Activated T-cell treated with anti-CD3 and anti-CD28 coated beads for 48 hours (primary cell): ENCODE results near the gene ACVR1.

Experiments
- DNase-seq: peaks from one replicate; pipeline ENCODE4 v3.0.0-alpha.2; 2020; ENCODE audit warnings: low read depth

The ACVR1 gene

DNA sequence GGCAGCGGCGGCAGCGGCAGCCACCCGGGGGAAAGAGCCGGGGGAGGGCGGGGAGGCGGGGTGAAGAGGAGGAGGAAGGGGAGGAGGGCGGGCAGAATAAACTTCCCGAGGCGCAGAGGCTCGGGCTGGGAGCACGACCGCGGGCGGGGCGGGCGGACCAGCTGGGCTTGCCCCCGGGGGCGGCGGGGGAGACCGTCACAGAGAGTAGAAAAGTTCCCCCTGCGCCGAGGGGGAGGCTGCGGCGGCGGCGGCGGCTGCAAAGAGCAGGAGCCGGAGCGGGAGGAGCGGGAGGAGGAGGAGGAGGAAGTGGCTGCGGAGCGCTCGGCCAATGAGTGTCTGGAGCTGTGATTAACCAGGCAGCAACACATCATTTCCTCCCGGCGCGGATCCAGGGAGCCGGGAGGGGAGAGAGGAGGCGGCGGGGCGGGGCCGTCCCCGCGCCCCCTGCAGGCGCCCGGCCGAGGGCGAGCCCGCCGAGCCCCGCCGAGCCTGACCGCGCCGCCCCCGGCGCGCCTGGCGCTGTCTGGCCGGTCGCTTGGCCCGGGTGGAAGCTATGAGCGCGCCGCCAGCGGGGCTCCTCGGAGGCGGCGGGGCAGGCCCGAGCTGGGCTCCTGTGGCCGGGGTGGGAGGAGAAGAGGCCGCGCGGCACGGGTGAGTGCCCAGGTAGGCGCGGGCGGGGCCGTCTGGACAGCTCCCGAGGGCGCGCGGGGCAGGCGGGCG is at the start of gene ACVR1:
ACVR1 (minus strand) TSS at position 265 of the 720 bp plus-strand sequence. CDS start 76,837 bp downstream, outside the sequence.
- peak; percentile 83 for DNase-seq

GRCh38 chr2:157925071-157925470 is 48.9 kb upstream of the ACVR1 start:
- no peak for DNase-seq

GRCh38 chr2:157923598-157924217 is 47.6 kb upstream of the ACVR1 start:
- no peak for DNase-seq

- no peak for DNase-seq
Measured at GRCh38 chr2:157922815-157923214, 46.7 kb upstream of the ACVR1 start.

DNA sequence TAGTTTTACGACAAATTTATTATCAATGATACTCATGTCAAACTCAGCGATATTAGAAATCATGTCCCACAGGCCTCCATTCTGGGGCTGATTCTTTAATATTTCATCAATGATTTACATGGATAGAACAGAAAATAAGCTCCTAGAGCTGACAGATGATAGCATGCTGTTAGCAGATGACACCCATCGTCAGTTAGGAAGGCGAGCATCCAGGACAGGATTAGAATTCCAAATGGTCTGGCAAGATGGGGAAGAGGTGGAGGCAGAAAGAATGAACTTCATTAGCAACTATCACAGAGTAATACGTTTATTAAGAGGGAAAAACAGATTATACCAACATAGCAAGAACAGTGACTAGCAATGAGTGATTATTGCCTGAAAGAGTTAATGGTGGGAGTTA is 46.2 kb upstream of the ACVR1 start:
- DNase-seq, result no peak

DNA sequence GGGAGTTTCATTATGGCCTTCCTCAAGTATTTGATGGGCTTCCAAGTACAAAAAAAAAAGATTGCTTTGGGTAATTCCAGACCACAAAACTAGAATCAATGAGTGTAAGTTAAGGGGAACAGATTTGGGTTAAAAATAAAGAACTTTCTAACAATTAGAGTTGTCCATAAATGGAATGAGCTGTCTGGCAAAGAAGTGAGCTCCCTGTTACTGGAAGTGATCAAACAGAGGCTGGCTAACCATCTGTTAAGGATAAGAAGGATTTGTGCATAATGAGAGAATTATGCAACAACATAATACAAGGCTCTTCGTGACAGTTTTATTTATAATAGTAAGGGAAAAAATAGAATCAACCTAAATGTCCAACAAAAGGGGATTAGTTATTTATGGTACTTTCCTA is 44.6 kb upstream of the ACVR1 start:
- no peak for DNase-seq

GRCh38 chr2:157919181-157919580 is 43.1 kb upstream of the ACVR1 start:
- no peak for DNase-seq

DNA sequence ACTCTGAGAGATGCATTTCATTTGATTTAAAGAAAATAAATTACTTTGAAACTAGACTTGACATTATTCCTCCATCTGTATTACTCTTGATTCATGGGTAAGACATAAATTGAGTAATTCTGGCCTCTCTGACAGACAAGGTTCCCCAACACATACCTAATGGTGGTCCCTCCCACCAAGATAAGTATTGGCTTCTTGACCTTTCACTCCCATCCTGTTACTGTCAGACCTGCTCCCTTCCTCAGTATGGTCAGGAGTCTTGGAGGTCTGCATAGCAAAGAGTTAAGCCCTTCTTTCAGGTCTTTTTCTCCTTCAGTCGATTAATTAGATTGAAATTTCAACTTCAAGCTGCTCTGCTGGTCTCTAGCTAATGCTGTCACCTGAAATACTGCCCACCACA is 42.2 kb upstream of the ACVR1 start:
- DNase-seq, result no peak

DNA sequence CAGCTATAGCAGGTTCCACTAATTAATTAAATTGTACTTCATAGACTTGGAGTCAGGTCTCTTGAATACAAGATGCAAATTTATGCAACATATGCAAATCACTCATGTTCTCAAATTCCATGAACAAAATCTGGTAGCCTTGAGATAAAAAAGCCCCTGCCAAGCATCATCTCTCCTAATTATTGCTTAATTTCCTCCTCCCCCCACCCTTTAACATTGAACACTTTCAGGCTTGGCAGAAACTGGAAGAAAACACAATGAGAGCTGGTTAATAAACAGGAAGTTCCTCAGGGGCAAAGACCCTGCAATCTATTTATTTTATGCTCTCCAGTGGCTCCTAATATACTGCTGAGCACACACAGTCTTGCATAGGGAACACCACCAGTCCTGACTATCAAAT is 35.6 kb upstream of the ACVR1 start:
- no peak for DNase-seq

- no peak for DNase-seq
Measured at GRCh38 chr2:157911246-157911645, 35.1 kb upstream of the ACVR1 start.

DNA sequence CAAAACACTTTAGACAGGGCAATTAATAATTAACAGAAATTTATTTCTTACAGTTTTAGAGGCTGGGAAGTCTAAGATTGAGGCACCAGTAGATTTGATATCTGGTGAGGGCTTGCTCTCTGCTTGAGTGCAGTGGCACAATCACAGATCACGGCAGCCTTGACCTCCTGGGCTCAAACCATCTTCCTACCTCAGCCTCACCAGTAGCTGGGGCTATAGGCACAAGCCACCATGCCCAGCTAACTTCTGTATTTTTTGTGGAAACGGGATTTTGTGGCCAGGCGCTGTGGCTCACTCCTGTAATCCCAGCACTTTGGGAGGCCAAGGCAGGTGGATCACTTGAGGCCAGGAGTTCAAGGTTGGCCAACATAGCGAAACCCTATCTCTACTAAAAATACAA is 29.0 kb upstream of the ACVR1 start:
- DNase-seq, result no peak

- no peak for DNase-seq
Measured at GRCh38 chr2:157903626-157904025, 27.5 kb upstream of the ACVR1 start.

DNA sequence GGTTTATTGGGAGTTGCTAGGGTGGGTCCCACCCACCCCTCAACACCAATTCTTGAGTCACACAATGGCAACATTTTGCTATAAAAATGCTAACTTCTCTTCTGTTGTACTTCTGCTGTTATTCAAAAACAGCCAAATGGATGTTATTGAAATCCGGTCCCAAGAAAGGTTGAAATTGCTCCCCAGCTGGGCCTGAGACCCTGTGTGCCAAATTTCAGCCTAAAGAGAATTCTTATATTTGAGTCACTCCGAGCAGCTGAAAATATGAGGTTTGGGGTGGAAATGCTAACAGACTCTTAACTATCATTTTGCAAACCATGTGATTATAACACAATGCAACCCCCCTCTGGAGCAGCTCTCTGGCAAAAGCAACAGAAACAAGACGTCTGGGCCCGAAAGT is 27.0 kb upstream of the ACVR1 start:
- DNase-seq, result no peak

- DNase-seq, result no peak
Measured at GRCh38 chr2:157902692-157903091, 26.6 kb upstream of the ACVR1 start.

DNA sequence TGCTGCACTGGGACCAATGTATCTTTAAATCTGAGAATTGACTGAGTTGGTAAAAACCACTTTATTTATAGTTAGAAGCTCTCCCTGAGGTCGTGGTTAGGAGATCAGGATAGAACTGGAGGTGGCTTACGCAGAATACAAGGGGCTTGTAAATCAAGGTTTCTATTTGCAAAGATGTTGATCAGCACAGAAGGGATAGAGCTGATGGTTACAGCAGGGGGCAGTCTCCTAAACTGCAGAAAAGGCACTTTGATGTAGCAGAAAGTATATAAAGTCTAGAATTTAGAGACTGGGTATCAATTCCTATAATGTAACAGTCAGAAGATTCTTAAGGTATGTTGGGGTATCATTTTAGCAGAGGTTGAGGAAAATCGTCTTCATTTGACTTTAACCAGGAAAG is 25.2 kb upstream of the ACVR1 start:
- DNase-seq, result no peak

DNA sequence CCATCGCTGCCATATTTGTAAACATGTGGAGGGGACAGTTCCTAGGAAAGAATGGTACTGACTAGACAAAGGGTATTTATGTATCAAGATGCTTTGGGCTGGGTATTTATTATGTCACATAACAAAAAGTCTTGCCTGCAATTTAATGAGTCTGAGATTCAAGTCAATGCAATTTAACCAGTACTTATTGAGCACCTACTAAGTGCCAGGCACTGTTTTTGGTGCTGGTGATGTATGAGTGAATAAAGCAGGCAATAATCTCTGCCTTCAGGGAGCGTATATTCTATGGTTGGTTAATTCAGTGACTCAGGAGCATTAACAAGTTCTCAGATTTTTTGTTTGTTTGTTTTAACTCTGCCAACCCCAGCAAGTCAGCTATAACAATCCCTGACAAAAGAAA is 24.6 kb upstream of the ACVR1 start:
- DNase-seq, result no peak

DNA sequence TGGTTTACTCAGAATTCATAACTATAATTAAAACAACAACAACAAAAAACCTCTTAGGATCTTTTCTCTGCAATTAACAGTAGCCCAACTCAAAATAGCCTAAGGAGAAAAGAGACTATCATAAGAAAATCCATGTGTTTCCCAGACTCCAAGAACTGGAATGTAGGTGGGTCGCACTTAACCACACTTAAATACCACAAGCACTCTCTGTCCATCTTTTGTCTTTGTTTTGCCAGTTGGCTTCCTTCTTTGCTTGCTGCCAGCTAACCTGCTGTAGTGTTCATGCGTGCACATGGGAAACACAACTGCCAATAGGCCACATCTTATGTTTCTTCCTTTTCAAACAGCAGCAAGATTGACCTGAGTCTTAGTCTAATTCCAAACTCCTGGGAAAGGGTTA is 24.1 kb upstream of the ACVR1 start:
- DNase-seq, result no peak

- DNase-seq, result no peak
Measured at GRCh38 chr2:157899125-157899839, 23.2 kb upstream of the ACVR1 start.

DNA sequence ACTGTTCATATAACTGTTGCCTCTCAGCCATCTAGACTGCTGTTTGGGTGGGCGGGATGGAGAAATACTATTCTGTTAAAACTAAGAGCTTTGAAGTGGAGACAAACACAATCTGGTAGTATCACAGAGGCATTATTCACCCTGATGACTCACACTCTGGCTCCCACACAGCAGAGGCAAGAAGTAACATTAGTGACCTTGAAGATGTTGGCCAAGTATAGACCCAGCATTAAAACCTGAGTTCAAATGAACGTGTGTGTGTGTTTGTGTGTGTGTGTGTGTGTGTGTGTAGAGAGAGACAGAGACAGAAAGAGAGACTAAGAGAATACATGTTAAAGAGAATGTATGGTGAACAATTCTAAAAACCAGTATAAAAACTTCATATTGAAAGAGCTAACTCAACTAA is 22.5 kb upstream of the ACVR1 start:
- DNase-seq, result peak; percentile 52

DNA sequence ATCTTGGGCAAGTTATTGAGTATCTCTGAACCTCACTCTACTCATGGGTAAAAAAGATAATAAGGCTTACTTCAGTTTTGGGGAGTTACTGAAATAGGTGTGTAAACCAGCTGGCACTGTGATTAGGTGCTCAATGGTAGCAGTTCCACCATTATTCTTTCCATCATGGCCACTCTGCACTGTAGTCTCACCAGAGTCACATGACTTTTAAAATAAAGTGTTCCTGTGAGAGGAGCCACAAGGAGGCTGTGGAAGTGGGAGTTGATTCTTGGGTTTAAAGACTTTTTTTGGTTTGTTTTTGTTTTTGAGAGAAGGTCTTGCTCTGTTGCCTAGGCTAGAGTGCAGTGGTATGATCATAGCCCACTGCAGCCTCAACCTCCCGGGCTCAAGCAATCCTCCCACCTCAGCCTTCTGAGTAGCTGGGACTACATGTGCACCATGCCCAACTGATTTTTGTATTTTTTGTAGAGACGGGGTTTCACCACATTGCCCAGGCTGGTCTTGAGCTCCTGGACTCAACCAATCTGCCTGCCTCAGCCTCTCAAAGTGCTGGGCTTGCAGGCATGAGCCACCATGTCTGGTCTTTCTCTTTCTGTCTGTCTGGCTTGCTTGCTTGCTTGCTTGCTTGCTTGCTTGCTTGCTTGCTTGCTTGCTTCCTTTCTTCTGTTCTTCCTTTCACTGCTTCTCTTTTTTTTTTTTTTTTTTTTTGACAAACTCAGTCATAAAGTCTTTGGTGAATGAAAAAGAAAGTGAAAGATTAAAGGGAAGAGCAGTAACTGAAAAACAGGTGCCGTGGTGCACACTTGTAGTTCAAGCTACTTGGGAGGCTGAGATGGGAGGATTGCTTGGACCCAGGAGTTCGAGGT is 21.2 kb upstream of the ACVR1 start:
- DNase-seq, result no peak

- DNase-seq, result no peak
Measured at GRCh38 chr2:157895531-157895930, 19.4 kb upstream of the ACVR1 start.

- DNase-seq, result no peak
Measured at GRCh38 chr2:157894694-157895435, 18.7 kb upstream of the ACVR1 start.
